NCI-H345 treated with DMSO at 0.1 percent for 48 hours (cell line): ENCODE measurements around the gene MAT1A.
"Not testable (repeated sequence)": the region's sequence is repeated elsewhere in the genome, so short reads cannot be mapped to it uniquely, and the experiment has no call there.

ENCODE experiments used
- DNase-seq: peaks from one replicate; lab custom pipeline; 2025; ENCODE audit not compliant: unreplicated experiment; lab: John Stamatoyannopoulos, UW

Gene MAT1A

DNA sequence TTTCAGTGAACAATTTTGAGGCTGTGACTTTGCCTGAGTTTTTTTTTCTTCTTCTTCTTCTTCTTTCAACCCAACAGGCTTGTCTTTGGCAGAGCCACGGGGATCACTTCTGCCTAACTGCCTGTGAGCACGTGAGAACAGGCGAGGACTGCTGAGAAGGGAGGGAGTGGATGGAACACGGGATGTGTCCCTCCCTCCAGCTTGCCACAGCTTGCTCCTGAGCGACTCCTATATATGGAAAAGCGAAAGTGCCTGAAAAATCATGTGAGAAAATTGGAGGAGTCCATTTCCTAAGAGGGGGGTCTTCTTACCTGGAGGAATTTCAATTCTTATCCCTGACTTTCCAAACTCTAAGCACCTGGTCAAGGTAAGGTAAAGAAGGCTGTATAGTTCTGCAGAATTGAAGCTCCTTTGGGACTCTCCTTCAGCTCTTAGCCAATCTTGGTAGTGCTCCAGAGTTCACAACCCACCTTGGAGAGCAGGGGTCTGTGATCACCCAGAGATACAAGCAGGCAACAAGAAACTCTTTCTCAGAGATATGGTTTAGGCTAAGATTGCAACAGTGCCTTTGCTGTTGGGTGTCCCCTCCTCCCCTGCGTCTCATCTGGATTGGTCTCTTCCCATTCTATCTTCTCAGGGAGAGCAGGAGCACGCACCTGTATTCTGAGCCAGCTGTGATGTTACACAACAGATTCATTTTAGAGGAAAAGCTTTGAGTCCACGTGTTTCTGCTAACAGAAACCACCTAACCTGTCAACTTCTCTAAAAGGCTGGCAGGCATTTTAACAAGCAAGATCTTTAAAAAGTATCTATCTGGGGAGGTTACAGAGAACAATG is at the start of gene MAT1A:
MAT1A (minus strand) TSS at position 208 of the 837 bp plus-strand sequence. CDS start 235 bp downstream, outside the sequence.
- no peak for DNase-seq

DNA sequence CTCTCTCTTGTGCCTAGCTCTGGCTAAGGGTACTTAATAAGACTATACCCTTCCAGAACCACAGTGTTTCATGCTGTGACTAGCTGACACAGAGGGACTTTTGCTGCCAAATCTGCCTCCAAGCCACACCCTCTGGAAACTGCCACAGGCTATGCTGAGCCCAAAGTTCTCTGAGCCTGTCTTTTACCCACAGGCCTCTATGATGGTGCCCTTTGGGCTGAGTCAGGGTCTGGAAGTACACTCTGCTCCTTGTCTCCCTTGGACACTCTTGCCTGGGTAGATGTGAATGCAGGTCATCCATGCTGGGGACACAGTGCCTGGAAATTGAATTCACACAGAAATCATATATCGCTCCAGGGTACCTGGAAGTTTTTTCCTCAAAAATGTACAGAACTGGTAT is 44.5 kb upstream of the MAT1A start:
- no peak for DNase-seq

DNA sequence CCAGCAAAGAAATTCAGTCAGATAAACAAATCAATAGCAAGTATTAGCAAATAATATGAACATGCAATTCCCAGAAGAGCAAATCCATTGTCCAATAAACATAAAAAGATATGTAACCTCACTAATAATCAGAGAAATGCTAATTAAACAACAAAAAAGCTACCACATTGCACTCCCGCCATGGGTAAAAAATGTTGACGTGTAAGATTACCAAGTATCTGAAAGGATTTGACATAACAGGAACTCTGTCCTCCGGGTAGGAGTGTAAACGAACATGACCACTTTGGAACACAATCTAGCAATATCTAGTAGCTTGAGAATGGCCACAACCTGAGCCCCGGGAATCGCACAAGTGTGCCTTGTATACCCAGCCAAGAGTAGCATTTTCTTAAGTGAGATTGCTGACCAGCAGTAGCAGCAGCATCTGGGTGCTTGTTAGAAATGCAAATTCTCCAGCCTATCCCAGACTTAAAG is 35.5 kb upstream of the MAT1A start:
- DNase-seq, result no peak

DNA sequence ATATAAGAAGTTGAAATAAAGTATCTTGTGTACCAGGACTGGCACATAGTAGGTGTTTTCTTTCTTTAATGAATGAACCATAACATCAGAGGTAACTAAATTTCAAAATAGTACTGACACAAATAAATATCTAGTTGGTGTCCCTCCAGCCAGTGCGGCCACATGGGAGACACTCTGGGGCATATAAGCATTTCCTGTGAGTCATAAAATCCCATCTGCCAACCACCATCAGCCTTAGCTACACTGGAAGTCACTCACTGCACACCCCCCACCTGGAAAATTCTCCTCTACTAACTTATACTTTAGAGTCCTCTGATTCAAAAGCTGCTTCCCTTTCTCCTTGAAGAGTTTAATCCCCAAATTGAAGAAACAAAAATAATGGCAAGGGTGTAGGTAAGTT is 34.6 kb upstream of the MAT1A start:
- no peak for DNase-seq

DNA sequence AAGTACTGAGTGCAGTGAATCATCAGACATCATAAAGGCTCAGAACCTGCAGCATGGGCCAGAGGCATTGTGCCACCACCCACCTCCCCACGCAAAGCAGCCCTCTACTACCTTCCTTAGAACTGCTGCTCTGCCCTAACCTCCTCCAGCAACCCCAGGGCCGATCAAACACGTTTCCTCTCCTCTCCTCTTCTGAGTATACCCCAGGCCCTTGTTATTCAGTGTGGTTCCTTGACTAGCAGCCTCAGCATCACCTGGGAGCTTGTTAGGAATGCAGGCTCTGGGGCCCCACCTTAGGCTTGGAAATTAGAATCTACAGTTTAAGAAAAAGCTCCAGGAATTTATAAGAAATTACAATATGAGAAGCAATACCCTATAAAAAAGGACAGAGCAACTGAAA is 33.9 kb upstream of the MAT1A start:
- no peak for DNase-seq

DNA sequence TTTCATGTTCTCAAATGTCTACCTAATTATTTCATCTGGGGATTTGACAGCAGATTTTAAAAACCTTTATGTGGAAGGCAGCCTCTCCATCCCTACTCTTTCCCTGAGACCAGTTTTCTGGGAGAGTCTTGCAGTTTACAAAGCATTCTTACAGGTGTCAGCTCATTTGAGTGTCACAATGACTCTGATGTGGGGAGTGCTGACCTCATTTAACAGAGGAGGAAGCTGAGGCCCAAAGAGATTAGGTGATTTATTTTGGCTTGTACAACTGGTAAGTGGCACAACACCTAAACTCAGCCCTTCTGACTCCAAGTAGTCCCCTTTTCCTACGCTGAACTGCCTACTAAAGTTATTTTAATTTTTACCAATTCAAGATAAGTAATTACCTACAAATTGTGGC is 33.3 kb upstream of the MAT1A start:
- no peak for DNase-seq

DNA sequence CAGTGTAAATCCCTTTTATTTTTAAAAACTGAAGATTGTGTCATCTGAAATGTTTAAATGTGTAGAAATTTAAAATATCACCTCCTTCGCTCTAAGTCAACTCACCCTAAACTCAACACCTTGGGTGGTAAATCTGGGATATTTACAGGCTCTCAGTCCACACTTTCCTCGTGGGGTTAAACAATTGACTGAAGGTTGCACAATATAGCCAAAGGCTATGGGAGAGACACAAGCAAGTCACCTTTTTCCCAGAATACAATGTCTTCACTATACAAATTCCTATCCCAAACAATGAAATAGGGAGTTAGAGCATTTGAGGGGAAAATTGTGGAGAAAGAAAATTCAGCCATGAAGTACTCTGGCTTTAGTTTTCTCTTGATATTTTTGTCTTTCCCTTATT is 32.7 kb upstream of the MAT1A start:
- DNase-seq, result no peak

DNA sequence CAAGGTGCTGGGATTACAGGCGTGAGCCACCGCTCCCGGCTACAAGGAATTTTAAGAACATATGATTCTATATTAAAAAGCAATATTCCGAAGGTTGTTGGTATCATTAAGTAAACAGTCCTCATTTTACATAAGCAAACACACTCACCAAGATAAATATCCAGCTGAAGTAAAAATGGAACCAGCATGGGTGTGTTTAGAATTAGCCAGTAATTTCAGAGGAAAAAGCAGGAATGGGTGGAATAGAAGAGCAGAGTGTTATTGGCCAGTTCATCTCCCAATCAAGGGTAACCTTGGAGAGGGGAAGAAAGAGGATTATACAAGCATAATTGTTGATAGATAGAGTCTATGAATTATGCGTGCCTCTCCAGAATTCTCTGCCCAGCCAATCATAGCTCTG is 31.7 kb upstream of the MAT1A start:
- DNase-seq, result no peak

DNA sequence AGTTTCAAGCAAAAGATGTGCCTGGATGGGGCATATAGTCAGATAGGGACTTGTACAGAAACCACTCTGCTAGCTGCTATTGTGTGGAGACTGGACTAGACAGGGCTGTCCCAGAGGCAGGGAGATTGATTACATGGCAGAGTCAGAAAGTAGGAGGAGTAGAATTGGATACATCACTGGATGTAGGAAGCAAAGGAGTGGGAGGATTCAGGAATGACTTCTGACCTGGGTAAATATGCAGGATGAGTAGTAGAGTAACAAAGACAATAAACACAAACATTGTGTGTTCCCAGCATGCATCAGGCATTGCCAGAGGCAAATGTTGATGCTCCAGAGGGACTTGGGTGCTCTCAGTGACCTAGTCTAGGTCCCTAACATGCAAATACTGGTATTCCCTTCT is 30.9 kb upstream of the MAT1A start:
- DNase-seq, result no peak

DNA sequence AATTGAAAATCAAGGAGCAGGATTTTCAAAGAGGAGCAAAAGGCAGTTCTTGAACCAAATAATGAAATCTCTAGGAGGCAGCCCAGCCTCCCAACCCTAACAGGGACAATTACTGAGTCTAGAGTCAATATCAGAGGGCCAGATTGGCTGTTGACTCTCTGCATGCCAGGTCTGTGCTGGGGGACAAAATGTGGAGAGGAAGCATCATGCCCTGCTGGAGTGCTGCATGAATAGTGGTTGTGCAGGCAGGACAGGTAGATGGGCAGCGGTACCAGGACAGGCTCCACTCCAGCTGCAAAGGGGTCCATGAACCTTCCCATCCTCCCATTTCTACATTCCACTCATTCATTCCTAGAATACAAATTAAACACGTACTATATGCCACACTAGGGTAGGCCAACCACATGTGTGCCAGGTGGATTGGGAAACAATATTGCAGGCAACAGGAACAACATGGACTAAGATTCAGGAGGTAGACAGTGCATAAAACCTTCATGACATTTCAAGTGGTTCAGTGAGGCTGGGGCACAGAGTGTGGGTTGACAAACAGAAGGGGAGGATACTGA is 30.4 kb upstream of the MAT1A start:
- DNase-seq, result no peak

DNA sequence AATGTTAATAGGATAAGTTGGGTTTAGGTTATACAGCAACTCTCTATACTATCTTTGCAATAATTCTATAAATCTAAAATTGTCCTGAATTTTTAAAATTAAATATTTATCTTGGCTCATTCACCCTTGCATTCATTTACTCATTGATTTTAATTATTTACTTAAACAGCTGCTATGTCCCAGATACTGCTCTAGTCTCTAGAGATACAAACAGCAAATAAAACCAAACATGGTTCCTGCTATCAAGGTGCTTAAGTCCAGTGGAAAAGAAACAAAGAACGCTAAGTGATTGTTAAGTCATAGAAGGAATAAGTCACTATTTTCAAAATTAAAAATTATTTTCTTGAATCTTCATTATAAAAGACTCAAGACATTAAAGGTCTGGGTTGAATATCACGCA is 29.9 kb upstream of the MAT1A start:
- no peak for DNase-seq

DNA sequence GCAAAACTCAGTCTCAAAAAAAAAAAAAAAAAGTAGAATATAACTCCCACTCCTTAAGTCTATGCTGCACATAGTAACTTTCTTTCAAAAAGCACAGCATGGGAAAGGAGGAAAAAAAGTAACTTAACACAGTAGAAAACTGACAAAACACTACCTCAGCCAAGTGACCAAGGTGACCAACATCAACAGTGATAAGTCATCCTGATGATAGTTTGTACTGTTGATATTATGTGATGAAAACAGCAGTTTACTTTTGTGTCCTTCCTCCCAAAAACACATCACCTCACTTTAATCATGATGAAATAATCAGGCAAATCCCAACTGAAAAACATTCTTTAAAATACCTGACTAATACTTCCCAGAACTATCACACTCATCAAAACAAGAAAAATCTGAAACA is 29.3 kb upstream of the MAT1A start:
- no peak for DNase-seq

DNA sequence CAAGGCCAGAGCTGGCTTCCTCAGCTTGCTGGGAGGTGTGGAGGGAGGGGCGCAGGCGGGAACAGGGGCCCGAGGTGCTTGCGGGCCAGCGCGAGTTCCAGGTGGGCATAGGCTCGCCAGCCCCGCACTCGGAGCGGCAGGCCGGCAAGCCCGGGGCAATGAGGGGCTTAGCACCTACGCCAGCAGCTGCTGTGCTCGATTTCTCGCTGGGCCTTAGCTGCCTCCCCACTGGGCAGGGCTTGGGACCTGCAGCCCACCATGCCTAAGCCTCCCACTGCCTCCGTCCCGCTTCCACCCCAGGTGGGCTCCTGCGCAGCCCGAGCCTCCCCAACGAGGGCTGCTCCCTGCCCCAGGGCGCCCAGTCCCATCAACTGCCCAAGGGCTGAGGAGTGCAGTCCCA is 25.9 kb upstream of the MAT1A start:
- no peak for DNase-seq

DNA sequence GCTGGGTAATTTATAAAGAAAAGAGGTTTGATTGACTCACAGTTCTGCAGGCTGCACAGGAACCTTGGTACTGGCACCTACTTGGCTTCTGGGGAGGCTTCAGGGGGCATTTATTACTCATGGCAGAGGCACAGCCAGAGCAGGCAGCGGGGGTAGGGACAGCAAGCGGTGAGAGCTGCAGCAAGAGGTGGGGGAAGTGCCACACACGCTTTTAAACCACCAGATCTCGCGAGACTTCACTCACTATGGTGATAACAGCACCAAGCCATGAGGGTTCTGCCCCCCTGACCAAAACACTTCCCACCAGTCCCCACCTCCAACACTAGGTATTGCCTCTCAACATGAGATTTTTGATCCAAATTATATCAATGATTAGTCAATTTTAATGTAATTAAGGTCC is 24.1 kb upstream of the MAT1A start:
- DNase-seq, result no peak

DNA sequence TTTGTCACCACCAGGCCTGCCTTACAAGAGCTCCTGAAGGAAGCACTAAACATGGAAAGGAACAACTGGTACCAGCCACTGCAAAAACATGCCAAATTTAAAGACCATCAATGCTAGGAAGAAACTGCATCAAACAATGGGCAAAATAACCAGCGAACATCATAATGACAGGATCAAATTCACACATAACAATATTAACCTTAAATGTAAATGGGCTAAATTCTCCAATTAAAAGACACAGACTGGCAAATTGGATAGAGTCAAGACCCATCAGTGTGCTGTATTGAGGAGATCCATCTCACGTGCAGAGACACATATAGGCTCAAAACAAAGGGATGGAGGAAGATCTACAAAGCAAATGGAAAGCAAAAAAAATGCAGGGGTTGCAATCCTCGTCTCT is 16.5 kb upstream of the MAT1A start:
- DNase-seq, result not testable (repeated sequence)

DNA sequence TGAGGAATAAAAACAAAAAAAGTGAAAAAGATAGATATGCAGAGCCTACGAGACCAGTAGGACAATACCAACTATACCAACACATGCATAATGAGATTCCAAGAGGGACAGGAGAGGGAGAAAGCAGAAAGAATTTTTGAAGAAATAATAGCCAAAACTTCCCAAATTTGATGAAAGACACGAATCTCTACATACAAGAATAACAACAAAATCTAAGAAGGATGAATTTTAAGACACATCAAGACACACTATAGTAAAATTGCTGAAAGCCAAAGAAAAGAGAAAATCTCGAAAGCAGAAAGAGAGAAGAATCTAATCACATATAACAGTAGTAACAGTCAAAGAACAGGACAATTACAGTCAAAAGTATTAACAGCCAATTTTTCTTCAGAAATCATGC is 7.5 kb upstream of the MAT1A start:
- no peak for DNase-seq

DNA sequence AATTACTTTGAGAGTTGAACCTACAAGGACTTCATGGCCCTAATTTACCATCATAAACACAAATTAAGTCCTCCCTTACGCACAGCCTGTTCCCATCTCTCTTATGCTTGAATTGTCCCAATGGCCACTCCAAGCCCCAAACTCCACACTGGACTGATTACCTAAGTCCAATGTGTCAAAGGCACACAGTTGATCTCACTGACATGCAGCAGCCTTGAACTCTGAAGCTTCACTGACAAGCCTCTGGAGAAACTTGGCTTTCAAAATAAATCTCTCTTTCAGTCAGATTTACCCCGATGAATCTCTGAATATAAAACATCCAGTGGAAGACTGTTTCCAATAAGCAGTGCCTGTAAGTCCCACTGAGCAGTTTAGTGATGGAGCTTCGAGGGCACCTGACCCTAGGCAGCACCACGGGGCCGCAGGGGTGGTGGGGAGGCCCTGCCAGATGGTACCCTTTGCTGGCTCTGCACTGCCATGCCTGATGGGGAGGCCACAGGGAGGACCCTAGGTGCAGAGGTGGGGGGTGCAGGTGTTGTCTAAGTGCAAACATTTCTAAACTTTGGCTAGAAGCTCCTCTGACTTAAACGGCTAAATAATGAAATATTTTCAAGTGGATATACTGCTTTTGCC is 3.3 kb upstream of the MAT1A start:
- DNase-seq, result no peak

DNA sequence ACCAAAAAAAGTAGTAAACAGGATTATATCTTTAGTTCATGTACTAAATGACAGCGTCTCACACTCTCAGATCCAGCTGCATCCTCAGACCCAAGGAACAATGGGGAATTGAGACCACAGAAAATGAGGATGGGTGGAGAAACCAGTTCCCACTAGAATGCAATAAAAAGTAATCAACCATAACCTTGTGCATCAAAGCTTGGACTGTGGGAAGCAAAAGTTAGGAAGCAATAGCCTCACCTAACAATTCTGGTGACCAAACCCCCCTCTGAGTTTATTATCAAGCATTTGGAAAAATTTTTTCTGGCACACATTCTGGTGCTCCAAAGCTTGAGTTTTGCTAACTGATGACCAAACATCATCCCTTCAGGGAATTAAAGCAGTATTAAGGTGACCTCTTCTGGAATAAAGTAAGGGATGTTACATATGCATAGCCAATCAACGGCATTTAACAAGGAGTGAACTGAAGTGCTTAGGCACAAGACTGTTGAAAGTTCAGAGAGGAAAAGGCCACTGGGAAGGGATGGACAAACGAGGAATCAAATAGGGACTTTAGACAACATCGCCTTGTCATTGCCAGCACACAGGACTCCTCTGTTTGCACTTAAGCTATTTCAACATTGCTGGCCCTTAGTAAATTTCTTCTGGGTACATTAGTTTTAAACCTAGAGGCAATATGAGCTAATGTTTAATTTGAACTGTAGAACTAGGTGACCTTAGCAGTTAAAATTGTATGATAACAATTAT is 1.2 kb upstream of the MAT1A start:
- DNase-seq, result no peak

DNA sequence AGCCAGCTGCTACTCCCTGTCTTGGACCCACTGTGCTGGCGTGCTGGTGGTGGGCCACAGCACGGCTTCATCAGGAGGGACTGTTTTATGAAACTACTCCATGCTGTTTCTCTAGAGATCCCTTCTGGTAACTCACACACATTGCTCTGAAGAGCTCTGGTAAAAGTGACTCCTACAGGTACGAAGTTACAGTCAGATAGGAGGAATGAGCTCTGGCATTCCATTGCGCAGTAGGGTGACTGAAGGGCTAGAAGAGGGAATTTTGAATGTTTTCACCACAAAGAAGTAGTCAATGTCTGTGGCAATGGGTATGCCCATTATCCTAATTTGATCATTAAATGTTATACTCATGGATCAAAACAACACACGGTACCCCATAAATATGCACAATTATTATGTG is 609 bp downstream of the MAT1A start:
- DNase-seq, result no peak

DNA sequence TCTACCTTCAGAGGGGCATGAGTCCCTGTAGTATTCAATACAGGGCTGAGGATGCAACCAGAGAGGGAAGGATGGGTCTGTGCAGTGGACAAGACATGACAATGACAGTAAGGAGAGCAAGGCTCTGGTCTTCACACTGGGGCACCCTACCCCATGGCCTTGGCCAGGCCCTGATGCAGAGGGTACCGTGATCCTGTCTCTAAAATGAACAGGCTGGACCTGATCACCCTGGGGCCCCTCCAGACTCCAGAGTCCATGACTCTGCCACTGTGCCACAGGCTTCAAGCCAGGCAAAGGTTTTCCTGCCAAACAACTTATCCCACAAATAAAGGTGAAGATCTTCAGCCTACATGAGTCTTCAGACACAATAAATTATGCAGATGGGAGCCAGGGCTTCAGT is 4.9 kb downstream of the MAT1A start:
- DNase-seq, result no peak

DNA sequence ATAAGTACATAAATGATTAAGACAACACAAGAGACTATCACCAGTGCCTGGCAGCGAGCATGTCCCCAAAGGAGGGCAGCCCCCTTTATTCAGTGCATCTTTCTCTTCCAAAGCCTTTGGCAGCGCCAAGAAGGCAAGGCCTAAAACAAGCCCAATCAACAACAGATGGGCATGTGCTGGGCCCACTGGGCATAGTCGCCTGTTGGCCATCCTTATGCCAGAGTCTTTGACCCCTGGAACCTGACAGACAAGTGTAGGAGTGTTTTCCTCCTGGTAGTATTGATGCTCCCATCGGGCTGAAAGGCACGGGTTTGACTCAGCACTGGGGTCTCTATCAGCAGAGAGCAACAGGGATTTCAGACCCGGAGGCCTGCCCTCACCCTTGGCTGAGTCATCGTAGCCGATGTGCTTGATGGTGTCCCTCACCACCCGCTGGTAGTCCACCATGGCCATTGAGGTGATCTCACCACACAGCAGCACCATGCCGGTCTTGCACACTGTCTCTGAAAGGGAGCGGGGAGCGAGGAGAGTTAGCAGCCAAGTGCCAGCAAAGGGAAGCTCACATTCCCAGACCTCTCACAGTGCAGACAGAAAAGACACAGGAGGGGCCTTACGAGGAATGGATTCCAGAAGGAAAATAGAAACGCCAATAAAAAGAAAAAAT is 5.8 kb downstream of the MAT1A start:
- no peak for DNase-seq
